Activated CD4-positive, alpha-beta T cell treated with anti-CD3 and anti-CD28 coated beads, Interleukin-2, amount 10 ng/mL, durations not matched to agents 24 days and 14 days (primary cell): ENCODE measurements around the gene BCL3. TPM values are rescaled to one million over a fixed set of nuclear protein-coding genes. Genes with fewer than 3 reads are reported as not detected.
"Not testable (repeated sequence)": the region's sequence is repeated elsewhere in the genome, so short reads cannot be mapped to it uniquely, and the experiment has no call there.

Experiments
- DNase-seq: peaks from one replicate; pipeline ENCODE4 v3.0.0; 2022
- H3K27ac Mint-ChIP-seq: one replicate; pipeline ENCODE4 v1.8.0; 2022; ENCODE audit warnings: mild to moderate bottlenecking, mixed read lengths
- H3K27me3 Mint-ChIP-seq: one replicate; pipeline ENCODE4 v1.8.0; 2022; ENCODE audit warnings: mixed read lengths
- H3K36me3 Mint-ChIP-seq: one replicate; pipeline ENCODE4 v1.8.0; 2022; ENCODE audit warnings: low read depth, mild to moderate bottlenecking, mixed read lengths
- H3K4me1 Mint-ChIP-seq: one replicate; pipeline ENCODE4 v1.8.0; 2021; ENCODE audit warnings: mixed read lengths
- H3K4me3 Mint-ChIP-seq: one replicate; pipeline ENCODE4 v1.8.0; 2022; ENCODE audit warnings: mild to moderate bottlenecking, moderate library complexity, mixed read lengths
- H3K9me3 Mint-ChIP-seq: one replicate; pipeline ENCODE4 v1.8.0; 2021; ENCODE audit warnings: mixed read lengths
- intact Hi-C: fragments of 100-400 bp; cut with micrococcal nuclease; formaldehyde crosslinking; loops from one replicate; pipeline ENCODE4 v1.15.1; 2023
- total RNA-seq: library from RNA; stranded (reverse); gene quantifications from 2 replicates; pipeline ENCODE4 v1.2.3, GENCODE V29; 2022

The BCL3 gene
- total RNA-seq, 1 donor from 2014 or later: 73.1 TPM

DNA sequence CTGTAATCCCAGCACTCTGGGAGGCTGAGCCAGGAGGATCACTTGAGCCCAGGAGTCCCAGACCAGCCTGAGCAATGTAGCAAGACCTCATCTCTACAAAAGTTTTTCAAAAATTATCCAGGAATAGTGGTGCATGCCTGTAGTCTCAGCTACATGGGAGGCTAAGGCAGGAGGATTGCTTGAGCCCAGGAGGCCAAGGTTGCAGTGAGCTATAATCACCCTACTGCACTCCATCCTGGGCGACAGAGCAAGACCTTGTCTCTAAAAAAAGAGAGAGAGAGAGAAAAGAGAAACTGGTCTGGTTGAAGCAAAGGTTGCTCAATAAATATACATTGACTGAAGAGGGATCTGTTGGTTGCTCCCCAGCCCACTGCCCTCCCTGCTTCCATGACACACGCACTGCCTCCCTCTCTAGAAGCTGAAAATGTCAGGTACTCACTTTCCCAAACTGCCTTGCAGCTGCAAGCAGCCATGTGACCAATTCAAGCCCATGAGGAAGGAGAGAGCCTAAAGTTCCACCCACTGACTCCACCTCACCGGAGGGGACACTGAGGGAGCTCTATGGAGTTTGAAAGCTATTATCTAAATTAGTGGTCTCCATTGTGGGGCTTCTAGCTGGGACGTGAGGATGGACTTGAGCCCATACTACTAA, 35.5 kb upstream of the BCL3 start:
- DNase-seq: no peak
- peaks cover 13% of the 10 kb centered on the region for H3K9me3 Mint-ChIP-seq
- H3K36me3 Mint-ChIP-seq: peaks cover 6% of the 10 kb centered on the region
- H3K27ac Mint-ChIP-seq: no peak overlapping the region
- peaks cover 8% of the 10 kb centered on the region for H3K27me3 Mint-ChIP-seq
- H3K4me3 Mint-ChIP-seq: no peak overlapping the region
- intact Hi-C loops: no loop called here
- H3K4me1 Mint-ChIP-seq: peaks cover 8% of the 10 kb centered on the region

DNA sequence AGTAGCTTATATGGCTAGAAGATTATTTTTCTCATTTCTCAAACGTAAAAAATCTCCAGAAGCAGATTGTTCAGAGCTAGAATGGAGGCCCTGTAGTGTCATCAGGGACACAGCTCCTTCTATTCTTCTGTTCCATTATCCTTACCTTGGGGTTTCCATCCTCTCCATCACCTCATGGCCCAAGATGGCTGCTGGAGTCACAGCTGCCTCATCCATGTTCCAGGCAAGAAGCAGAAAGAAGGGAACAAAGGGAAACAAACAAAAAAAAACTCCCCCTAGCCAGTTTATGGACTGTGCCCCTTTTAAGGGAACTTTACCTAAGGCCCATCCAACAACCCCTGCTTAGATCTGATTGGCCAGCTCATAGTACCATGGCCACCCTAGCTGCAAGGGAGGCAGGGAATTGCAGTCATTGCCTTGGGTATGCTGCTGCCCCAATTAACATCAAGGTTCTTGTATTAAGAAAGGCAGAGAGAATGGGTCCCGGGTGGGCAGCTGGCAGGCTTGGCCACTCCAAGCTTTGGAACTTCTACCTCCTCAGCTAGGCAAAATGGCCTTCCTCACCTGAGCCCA, 33.8 kb upstream of the BCL3 start:
- no peak overlapping the region for H3K4me3 Mint-ChIP-seq
- H3K27ac Mint-ChIP-seq: no peak overlapping the region
- peaks cover 6% of the 10 kb centered on the region for H3K36me3 Mint-ChIP-seq
- no peak for DNase-seq
- H3K9me3 Mint-ChIP-seq: peaks cover 13% of the 10 kb centered on the region
- H3K4me1 Mint-ChIP-seq: peaks cover 8% of the 10 kb centered on the region
- H3K27me3 Mint-ChIP-seq: peaks cover 8% of the 10 kb centered on the region
- intact Hi-C loops: no loop called here

DNA sequence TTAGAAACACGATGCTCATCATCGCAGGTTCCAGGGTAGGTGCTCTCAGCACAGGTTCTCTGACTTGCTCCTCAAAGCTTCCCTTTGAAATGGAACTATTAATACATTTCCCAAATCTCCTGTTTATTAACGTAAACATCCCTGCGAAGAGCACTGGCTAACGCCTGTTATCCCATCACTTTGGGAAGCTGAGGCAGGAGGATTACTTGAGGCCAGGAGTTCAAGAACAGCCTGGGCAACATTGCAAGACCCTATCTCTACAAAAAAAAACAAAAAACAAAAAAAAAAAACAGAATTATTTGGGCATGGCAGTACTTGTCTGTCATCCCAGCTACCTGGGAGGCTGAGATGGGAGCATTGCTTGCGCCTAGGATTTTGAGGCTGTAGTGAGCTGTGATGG, 30.9 kb upstream of the BCL3 start:
- Mint-ChIP-seq H3K4me1 (peaks cover 11% of the 10 kb centered on the region), H3K9me3 (peaks cover 13% of the 10 kb centered on the region), H3K4me3 (no peak overlapping the region), H3K36me3 (peaks cover 6% of the 10 kb centered on the region), H3K27ac (no peak overlapping the region), H3K27me3 (no peaks in the 10 kb centered on the region)
- intact Hi-C loops: no loop called here
- no peak for DNase-seq

DNA sequence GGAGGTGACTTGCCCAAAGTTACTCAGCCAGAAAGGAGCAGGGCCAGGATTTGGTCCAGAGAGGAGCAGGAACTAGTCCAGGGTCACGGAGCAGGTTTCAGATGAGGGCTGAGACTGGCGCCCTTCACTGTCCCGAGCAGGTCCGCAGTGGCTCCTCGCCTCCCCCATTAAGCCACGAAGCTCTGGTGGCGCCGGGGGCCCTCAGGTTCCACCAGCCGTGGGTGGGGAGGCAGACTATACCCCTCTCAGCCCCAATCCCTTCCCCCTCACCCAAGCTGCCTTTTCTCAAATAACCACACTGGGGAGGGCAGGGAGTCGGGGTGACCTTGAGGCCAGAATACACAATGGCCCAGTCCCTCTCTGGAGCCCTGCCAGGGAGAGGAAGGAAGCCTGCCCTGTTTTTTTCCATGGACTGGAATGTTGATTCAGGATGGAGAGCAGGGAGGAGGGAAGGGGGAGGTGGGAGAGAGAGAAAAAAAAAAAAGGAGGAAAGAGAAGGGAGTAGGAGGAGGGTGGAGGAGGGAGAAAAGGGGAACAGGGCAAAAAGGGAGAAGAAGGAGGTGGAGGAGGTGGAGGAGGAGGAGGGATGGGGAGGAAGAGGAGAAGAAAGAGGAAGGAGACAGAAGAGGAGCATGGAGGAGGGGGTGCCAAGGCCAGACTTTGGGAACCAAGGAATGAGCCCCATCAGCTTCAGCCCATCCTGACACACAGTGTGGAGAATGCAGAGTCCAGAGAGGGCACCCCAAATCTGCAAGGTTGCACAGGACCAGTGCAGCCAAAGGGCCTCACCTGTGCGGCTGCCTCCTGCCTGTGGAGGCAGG, 29.9 kb upstream of the BCL3 start:
- no peak for DNase-seq
- intact Hi-C loops: no loop called here
- Mint-ChIP-seq H3K27ac (no peak overlapping the region), H3K36me3 (peaks cover 6% of the 10 kb centered on the region), H3K4me1 (peaks cover 20% of the 10 kb centered on the region), H3K4me3 (no peak overlapping the region), H3K9me3 (peaks cover 13% of the 10 kb centered on the region), H3K27me3 (no peaks in the 10 kb centered on the region)

DNA sequence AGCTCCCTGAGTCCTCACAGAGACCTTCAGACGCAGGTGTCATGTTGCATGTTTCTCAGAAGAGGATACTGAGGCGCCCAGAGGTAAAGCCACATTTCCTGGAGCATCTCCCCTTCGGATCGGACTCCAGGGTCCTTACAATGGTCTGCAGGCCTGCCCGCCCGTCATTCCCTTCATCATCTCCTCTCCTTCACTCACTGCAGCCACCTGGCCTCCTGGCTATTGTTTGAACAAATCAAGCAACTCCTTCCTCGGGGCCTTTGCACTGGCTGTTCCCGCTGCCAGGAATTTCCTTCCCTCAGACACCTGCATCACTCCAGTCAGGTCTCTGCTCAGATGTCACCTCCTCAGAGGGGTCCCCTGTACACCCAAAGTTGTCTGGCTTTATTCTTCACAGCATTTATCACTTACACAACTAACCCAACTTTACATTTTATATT, 29.2 kb upstream of the BCL3 start:
- Mint-ChIP-seq H3K9me3 (peaks cover 13% of the 10 kb centered on the region), H3K27me3 (no peaks in the 10 kb centered on the region), H3K36me3 (peaks cover 6% of the 10 kb centered on the region)

DNA sequence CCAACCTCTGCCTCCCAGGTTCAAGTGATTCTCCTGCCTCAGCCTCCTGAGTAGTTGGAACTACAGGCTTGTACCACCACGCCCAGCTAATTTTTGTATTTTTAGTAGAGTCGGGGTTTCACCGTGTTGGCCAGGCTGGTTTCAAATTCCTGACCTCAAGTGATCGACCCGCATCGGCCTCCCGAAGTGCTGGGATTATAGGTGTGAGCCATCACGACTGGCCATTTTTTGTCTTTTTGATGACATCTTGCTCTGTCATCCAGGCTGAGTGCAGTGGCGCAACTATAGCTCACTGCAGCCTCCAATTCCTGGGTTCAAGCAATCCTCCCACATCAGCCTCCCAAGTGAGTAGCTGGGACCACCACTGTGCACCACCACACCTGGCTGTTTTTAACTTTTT, 28.1 kb upstream of the BCL3 start:
- H3K4me3 Mint-ChIP-seq, H3K27me3 Mint-ChIP-seq, DNase-seq, H3K27ac Mint-ChIP-seq, H3K36me3 Mint-ChIP-seq, intact Hi-C loops, H3K9me3 Mint-ChIP-seq: not testable (repeated sequence)
- peaks cover 33% of the 10 kb centered on the region for H3K4me1 Mint-ChIP-seq

More for the DNA sequence above, 29.2 kb upstream of the BCL3 start:
- intact Hi-C loops: no loop called here
- Mint-ChIP-seq H3K27ac (no peak overlapping the region), H3K4me1 (peaks cover 26% of the 10 kb centered on the region), H3K4me3 (no peak overlapping the region)
- no peak for DNase-seq

DNA sequence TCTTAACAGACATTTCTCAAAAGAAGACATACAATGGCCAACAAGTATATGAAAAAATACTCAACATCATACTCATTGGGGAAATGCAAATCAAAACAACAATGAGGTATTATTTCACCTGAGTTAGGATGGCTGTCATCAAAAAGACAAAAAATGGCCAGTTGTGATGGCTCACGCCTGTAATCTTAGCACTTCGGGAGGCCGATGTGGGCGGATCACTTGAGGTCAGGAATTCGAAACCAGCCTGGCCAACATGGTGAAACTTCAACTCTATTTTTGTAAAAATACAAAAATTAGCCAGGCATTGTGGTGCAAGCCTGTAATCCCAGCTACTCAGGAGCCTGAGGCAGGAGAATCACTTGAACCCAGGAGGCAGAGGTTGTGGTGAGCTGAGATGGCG, 27.6 kb upstream of the BCL3 start:
- intact Hi-C loops: no loop called here
- DNase-seq: no peak
- no peak overlapping the region for H3K27ac Mint-ChIP-seq
- no peaks in the 10 kb centered on the region for H3K36me3 Mint-ChIP-seq
- no peak overlapping the region for H3K4me3 Mint-ChIP-seq
- H3K9me3 Mint-ChIP-seq: no peaks in the 10 kb centered on the region
- H3K27me3 Mint-ChIP-seq: no peaks in the 10 kb centered on the region
- H3K4me1 Mint-ChIP-seq: peaks cover 37% of the 10 kb centered on the region

DNA sequence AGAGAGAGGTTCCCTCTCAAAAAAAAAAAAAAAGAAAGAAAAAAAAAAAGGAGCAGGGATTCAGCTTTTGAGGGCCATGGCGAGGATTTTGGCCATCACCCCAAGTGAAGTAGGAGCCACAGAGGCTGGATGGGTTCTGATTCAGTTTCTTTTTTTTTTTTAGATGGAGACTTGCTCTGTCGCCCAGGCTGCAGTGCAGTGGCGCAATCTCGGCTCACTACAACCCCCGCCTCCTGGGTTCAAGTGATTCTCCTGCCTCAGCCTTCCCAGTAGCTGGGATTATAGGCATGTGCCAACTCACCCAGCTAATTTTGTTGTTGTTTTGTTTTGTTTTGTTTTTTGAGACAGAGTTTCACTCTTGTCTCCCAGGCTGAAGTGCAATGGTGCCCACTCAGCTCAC, 27.1 kb upstream of the BCL3 start:
- H3K4me1 Mint-ChIP-seq: peaks cover 39% of the 10 kb centered on the region
- DNase-seq, H3K27me3 Mint-ChIP-seq, intact Hi-C loops, H3K36me3 Mint-ChIP-seq, H3K9me3 Mint-ChIP-seq, H3K27ac Mint-ChIP-seq, H3K4me3 Mint-ChIP-seq: not testable (repeated sequence)

DNA sequence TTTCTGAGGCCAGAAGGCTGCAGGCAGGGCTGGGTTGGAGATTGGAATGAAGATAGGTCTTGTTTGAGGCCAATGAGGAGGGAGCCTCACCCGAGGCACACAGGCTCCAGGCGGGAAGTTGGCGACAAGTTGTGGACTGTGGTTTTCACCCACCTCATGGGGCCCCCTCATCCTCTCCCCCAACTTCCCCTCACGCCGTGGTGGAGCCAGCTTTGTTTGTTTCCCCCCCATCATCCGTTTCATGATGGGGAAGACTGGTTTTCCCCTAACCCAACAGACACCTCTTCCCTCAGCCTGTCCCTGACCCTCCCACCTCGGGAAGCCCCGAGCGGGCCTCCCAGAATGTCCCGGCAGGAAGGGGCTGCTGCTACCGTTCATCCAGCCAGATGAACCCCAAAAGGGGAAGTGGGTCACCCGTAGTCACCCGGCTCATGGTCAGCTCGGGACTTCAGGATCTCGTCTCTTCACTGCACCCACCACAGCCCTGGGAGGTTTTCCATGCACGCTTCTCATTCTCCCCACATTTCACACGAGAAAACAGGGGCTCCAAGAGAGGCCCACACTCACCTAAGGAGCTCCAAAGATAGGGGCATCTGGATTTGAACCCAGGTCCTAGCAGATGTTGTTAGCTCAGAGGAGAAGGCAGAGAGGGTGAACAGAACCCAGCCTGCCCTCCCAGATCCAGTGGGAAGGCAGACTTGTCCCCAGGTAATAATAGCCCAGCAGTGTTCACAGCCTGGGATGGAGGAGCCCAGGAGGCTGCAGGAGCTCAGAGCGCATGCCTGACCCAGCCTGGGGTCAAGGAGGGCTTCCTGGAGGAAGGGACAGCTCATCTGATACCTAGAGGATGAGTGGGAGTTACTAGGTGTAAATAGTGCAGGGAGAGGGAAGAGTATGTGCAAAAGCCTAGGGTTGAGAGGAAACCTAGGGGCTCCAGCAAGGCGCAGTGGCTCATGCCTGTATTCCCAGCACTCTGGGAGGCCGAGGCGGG, 26.1 kb upstream of the BCL3 start:
- Mint-ChIP-seq H3K27me3 (no peaks in the 10 kb centered on the region), H3K4me1 (peaks cover 39% of the 10 kb centered on the region), H3K9me3 (no peaks in the 10 kb centered on the region), H3K4me3 (peak overlapping the region; percentile 34), H3K27ac (peak overlapping the region; percentile 60), H3K36me3 (no peaks in the 10 kb centered on the region)
- intact Hi-C loops: loop anchor here (1.0 to 2.0 kb wide), 2 partner anchors 30 kb away; no protein-coding TSS in a partner anchor
- DNase-seq: peak; percentile 72

DNA sequence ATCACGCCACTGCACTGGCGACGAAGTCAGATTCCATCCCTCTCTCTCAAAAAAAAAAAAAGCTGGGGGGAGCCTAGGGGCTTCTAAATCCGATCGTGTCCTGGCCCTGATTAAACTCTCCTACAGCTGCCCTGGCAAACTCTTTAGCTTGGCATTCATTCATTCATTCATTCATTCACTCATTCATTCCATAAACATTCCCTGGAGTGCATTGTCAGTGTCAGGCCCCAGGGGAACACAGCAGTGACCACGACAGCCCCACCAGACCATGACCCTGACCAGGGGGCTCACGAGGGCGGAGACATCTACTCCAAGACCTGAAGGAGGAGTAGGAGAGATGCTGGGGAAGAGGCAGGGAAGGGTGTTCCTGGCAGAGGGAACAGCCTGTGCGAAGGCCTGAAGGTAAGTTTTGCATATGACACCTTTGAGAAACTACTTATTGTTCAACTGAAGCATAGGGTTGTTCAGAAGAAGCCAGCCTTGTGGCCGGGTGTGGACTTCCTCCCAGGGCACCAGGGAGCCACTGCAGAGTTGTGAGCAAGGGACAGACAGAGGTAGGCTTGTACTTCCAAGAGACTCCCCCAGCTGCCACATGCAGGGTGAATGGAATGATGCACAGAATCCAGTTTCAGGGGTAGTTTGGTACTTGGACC, 25.1 kb upstream of the BCL3 start:
- no peaks in the 10 kb centered on the region for H3K27me3 Mint-ChIP-seq
- no peaks in the 10 kb centered on the region for H3K9me3 Mint-ChIP-seq
- no peaks in the 10 kb centered on the region for H3K36me3 Mint-ChIP-seq
- peaks cover 46% of the 10 kb centered on the region for H3K4me1 Mint-ChIP-seq
- peak overlapping the region; percentile 20 for H3K27ac Mint-ChIP-seq
- DNase-seq: no peak
- H3K4me3 Mint-ChIP-seq: peak overlapping the region; percentile 40
- intact Hi-C loops: loop anchor here (1.0 to 2.0 kb wide), 2 partner anchors 29 to 31 kb away; no protein-coding TSS in a partner anchor

DNA sequence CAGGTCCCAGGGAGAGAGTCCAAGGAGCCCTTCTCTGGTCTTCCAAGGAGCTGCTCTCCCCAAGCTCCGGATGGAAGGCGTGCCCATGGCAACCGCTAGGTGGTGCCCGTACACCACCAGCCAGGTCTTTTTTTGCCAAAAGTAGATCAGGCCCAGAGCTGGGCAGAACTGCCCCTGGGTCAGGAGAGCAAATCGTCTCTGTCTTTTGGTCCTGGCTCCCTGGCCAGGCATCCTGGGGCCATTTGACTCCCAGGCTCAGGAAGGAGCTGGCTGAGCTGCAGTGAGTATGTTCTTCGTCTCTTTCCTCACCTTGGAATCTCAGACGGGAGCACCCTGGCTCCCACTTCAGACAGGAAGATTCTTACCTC, 24.6 kb upstream of the BCL3 start:
- DNase-seq: peak; percentile 95
- Mint-ChIP-seq H3K36me3 (no peaks in the 10 kb centered on the region), H3K4me3 (peak overlapping the region; percentile 40), H3K27ac (peak overlapping the region; percentile 45), H3K4me1 (peaks cover 46% of the 10 kb centered on the region), H3K9me3 (no peaks in the 10 kb centered on the region), H3K27me3 (no peaks in the 10 kb centered on the region)
- intact Hi-C loops: loop anchor here (1.0 to 2.0 kb wide), 4 partner anchors 29 to 121 kb away; no protein-coding TSS in a partner anchor

DNA sequence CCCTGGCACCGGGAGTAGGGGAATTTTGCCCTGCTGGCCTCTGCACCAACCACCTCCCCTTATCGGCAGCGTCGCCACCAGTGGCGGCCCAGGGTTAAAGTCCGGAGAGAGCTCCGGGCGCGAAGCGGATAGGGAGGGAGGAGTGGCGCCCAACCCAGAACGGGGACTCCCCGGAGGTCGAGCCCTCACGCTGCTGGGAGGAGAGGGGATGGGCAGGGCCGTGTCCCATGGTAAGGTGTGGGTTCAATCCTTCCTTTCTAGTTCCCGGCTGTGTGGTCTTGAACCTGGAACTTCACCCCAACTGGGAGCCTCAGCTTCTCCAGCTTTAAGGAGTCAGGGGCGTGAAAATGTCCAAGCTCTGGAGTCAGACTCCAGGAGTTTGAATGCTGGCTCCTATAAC, 23.3 kb upstream of the BCL3 start:
- no peaks in the 10 kb centered on the region for H3K9me3 Mint-ChIP-seq
- H3K36me3 Mint-ChIP-seq: no peaks in the 10 kb centered on the region
- intact Hi-C loops: no loop called here
- peaks cover 46% of the 10 kb centered on the region for H3K4me1 Mint-ChIP-seq
- H3K27me3 Mint-ChIP-seq: peaks cover 2% of the 10 kb centered on the region
- DNase-seq: no peak
- H3K27ac Mint-ChIP-seq: peak overlapping the region; percentile 25
- no peak overlapping the region for H3K4me3 Mint-ChIP-seq

DNA sequence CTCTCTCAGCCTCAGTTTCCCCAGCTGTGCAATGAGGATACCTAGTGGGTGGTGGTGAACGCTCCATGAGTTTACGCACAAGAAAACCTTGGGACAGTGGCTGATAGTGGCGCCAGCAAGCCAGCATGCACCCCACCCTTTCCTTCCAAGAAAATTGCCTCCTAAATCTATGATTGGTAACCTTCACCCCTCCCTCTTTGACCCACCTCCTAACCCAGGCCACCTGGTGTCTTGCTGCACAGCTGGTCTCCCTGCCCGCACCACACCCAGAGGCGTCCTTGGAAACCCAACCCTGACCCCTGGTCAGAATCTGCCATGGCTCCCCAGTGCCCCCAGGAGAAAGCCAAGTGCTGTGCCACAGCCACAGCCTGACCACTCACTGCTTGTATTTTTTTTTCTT, 22.8 kb upstream of the BCL3 start:
- Mint-ChIP-seq H3K4me1 (peaks cover 45% of the 10 kb centered on the region), H3K27me3 (peaks cover 2% of the 10 kb centered on the region), H3K9me3 (no peaks in the 10 kb centered on the region), H3K27ac (no peak overlapping the region), H3K4me3 (no peak overlapping the region), H3K36me3 (no peaks in the 10 kb centered on the region)
- intact Hi-C loops: no loop called here
- no peak for DNase-seq
